DOHH2 (cell line): ENCODE measurements around the gene ZKSCAN2.

ENCODE experiments used
- EZH2phosphoT487 ChIP-seq: fragments of 200-600 bp; sonication (generic); IDR thresholded peaks from 2 replicates; pipeline ENCODE4 v1.6.1; 2017; ENCODE audit warnings: borderline replicate concordance, mild to moderate bottlenecking, antibody characterized with exemption, low read length, moderate library complexity, mixed read lengths
- TF ChIP-seq, protein P1 (sequence below): fragments of 200-600 bp; sonication (generic); IDR thresholded peaks from one replicate; pipeline ENCODE4 v1.5.1; 2014; ENCODE audit warnings: antibody characterized with exemption, mild to moderate bottlenecking, low read depth, low read length; ENCODE audit not compliant: poor library complexity, severe bottlenecking

DNA sequence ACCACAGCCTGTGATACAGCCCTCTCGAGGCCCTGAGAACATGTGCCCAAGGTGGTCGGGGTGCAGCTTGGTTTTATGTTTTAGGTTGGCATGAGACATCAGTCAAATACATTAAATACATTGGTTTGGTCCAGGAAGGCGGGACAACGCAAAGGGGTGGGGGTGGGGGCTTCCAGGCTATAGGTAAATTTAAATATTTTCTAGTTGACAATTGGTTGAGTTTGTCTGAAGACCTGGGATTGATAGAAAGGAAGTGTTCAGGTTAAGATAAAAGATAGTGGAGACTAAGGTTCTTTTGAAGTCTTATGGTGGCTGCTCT lies 1.2 kb upstream of the ZKSCAN2 start:
- TF ChIP-seq, protein P1, sequence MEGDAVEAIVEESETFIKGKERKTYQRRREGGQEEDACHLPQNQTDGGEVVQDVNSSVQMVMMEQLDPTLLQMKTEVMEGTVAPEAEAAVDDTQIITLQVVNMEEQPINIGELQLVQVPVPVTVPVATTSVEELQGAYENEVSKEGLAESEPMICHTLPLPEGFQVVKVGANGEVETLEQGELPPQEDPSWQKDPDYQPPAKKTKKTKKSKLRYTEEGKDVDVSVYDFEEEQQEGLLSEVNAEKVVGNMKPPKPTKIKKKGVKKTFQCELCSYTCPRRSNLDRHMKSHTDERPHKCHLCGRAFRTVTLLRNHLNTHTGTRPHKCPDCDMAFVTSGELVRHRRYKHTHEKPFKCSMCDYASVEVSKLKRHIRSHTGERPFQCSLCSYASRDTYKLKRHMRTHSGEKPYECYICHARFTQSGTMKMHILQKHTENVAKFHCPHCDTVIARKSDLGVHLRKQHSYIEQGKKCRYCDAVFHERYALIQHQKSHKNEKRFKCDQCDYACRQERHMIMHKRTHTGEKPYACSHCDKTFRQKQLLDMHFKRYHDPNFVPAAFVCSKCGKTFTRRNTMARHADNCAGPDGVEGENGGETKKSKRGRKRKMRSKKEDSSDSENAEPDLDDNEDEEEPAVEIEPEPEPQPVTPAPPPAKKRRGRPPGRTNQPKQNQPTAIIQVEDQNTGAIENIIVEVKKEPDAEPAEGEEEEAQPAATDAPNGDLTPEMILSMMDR, result no peak
- no peak for TF ChIP-seq EZH2phosphoT487
